Neural cell (in vitro differentiated cells): ENCODE measurements around the gene KCNA2.

Source experiments
- CTCF ChIP-seq: fragments of 450-650 bp; IDR thresholded peaks from 2 replicates; pipeline ENCODE4 v1.5.1; 2014; ENCODE audit warnings: antibody characterized with exemption, mild to moderate bottlenecking, moderate library complexity; ENCODE audit not compliant: poor library complexity, severe bottlenecking
- EP300 ChIP-seq: fragments of 450-650 bp; conservative IDR thresholded peaks from 2 replicates; pipeline ENCODE4 v1.6.1; 2014; ENCODE audit warnings: antibody characterized with exemption, mild to moderate bottlenecking, moderate library complexity; ENCODE audit not compliant: poor library complexity, severe bottlenecking
- EZH2 ChIP-seq: fragments of 200-600, 300-800 bp; shearing (Covaris generic), sonication (generic); IDR thresholded peaks from 2 replicates; pipeline ENCODE4 v1.6.1; 2014; ENCODE audit warnings: antibody characterized with exemption, low read length, borderline replicate concordance, mild to moderate bottlenecking; ENCODE audit not compliant: insufficient read depth, poor library complexity, severe bottlenecking
- POLR2AphosphoS5 ChIP-seq: IDR thresholded peaks from 2 replicates; pipeline ENCODE4 v1.6.1; 2012
- RAD21 ChIP-seq: fragments of 450-650 bp; conservative IDR thresholded peaks from 2 replicates; pipeline ENCODE4 v1.6.1; 2014; ENCODE audit warnings: antibody characterized with exemption, mild to moderate bottlenecking, moderate library complexity
- SMC3 ChIP-seq: fragments of 450-650 bp; conservative IDR thresholded peaks from 2 replicates; pipeline ENCODE4 v1.6.1; 2014; ENCODE audit warnings: antibody characterized with exemption, mild to moderate bottlenecking, moderate library complexity; ENCODE audit not compliant: poor library complexity
- TAF1 ChIP-seq: IDR thresholded peaks from 2 replicates; pipeline ENCODE4 v1.6.1; 2012; ENCODE audit warnings: low read depth

DNA sequence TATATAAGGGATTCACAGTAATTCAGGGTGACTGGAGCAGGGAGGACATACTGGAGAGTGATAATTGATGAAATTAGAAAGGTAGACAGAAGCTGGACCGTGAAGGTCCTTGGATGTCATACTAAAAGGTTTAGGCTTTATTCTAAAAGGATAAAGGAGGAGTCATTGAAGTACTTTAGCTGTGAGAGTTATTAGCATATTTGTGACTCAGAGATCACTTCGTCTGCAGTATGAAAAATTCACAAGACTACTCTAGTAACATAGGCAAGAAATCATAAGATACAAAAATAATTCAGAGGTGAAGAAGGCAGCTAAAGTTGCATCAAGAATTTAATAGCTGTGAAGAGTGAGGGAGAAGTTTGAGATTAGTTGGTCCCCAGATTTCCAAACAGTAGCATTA, 42.3 kb upstream of the KCNA2 start:
- TF ChIP-seq EZH2 = no peak
- no peak for TF ChIP-seq CTCF
- no peak for TF ChIP-seq RAD21
- TF ChIP-seq EP300 = no peak
- no peak for TF ChIP-seq TAF1
- TF ChIP-seq SMC3 = no peak
- TF ChIP-seq POLR2AphosphoS5 = no peak
